ENCODE results near the gene ANKRD44.
A peak's percentile ranks its signal among the peaks of the same experiment; 100 is the strongest.
"Not testable (repeated sequence)": the region's sequence is repeated elsewhere in the genome, so short reads cannot be mapped to it uniquely, and the experiment has no call there.

The ANKRD44 gene

DNA sequence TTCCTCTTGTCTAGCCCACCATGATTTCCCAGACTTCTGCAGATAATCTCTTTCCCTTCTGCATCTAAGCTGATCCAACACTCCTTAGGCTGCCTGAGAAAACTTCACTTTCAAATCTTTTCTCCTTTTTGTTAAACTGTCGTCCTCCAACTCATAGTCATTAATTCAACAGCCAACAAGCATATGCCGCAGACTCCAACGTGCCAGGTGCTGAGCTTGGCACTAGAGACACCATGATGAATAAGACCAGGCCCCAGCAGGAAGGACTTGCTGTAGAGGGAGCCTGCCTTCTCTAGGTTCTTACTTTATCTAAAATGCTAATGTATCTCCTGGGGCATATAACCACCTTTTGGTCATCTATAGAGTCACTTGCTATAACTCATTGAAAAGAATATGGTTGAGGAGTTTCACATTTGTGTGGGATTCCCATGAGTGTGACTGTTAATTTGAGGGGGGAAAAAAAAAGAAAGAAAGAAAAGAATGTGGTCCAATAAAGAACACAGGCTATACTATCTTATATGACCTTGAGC, 51.0 kb downstream of the ANKRD44 start:
- no peak for DNase-seq (ENCODE audit: low spot score)

DNA sequence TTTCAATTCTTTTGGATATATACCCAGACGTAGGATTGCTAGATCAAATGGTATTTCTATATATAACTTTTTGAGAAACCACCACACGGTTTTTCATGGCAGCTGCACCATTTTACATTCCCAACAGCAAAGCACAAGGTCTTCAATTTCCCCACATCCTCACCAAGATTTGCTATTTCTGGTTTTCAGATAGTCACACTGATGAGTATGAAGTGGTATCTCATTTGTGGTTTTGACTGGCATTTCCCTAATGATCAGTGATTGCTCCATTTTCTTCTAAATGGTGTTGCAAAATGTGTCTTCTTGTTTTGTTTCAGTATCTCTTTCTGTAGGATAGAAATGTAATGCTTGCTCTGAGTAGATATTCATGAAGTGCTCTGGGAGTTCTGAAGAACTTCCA, 52.0 kb downstream of the ANKRD44 start:
- peak; percentile 42 for DNase-seq (ENCODE audit: low spot score)

DNA sequence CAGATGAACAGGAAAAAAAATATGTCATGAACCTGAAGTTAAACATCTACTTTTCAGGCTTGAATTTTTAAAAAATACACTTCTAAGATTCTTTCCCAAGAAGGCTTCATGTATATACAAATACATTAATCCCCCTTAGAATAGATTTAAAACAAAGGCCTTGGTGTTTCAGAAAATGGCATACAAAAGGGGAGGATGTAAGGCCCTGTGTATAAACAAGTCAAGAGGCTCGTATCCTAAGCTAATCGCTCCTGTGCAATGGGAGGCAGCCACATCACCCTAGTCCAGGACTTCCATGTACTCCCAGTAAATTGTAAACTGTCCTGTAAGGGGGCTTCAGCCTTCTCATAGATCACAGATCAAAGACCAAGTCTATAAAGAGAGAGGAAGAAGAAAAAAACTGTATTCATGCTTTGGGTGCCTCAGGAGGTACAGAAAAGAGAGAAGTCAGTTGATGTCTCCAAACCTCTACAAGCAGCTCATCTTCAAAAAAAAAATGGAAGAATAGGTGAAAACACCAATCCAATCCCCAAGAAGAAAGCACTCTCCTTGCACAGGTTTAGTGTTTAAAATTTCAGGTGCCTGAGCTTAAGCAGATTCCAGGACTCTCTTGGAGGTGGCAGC, 53.9 kb downstream of the ANKRD44 start:
- DNase-seq (ENCODE audit: low spot score): no peak

DNA sequence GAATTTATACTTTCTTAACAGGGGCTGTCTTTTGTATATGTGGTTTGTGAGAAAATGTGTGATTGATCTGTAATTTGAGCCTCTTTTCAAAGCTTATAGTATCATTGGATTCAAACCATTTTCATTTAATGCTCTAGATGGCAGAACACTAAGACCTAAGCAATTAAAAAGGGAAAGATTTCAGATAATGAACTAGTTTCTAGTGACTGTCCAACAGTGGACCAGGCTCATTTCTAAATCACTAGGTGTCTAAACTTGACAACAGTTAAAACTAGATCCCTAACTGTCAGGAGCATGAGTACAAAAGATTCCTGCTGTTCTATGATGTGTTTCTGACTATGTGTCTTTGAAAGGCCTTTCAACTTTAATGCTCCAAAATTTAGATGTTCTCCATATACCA, 54.6 kb downstream of the ANKRD44 start:
- DNase-seq (ENCODE audit: low spot score): no peak

DNA sequence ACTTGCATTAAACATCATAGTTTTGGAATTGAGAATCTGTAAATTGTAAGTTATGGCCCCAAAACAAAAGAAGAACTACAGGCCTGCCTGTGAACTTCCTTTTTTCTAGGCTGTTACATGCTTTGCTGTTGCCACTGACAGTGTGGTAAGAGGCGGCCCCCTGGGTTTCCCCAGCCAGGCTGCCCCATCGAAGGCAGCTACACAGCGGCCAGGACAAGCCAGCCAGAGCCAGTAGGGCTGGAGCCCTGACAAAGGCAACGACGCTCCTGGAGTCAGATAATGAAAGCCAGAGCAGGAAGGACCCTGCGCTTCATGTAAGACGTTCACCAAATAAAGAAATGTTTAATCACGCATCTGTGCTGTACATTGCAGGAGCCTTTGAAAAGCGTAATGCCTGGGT, 55.0 kb downstream of the ANKRD44 start:
- DNase-seq (ENCODE audit: low spot score): peak; percentile 80

DNA sequence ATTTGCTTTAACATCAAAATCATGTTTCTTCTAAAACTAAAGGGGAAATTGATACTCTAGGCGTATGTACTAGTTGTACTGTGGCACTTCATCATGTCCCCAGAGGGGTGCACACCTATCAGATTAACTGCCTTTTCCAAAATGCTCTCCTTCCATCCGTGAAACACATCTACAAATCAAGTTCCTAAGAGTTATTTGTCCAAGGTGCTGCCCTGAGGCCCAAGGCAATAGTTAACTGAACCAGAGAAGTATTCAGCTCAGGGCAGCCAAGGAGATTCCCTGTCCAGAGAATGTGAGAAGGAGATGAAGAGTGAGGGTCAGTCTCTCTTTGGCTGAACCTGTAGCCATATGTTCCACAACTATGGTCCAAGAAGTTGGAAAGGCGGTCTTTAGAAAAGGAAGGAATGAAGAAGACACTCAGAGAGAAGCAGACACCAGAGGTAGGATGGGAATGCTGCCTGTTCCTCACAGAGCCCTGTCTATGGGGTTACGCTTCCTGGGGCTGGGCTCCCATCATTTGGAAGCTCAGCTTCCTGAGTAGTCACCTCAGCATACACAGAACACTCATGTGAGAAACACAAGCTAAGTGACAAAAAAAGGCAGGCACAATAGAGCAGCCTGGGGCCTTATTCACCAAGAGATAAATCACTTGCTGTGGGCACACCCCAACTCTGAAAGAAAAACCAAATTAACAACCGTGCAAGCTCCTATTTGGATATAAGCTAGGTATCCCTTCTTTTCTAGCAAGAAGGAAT, 55.6 kb downstream of the ANKRD44 start:
- DNase-seq (ENCODE audit: low spot score): no peak

DNA sequence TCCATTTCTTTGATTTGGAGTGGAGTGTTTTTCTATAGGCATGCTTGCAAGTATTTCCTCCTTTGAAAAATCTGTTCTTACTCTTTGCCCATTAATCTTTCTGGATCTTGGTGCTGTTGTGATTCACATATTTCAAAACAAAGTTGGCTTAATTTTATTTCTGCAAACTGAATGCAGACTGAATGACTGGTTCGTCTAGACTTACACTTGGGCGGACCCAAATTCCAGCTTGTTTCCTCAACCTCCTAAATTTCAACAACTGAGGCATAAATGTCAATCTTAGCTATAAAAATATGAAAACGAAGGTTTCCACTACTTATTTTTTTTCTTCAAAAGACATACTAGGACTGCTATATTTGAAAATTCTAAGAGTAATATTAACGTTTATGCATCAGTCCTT, 59.0 kb downstream of the ANKRD44 start:
- DNase-seq (ENCODE audit: low spot score): peak; percentile 79

DNA sequence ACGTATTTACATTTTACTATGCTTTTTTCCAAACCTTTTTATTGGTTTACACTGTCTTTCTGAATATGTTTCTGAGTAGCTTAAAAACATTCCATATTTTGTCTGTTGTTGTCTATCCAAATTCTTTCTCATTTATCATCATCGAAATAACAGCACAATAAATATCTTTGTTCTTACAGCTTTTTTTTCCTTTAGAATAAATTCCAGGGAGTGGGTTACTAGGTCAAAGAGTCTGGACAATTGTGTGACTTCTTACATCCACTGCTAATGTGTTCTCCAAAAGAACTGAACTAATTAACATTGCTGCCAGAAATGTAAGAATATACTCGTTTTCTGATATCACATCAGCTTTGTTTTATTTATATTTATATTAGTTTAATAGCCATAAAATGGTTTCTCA, 59.4 kb downstream of the ANKRD44 start:
- no peak for DNase-seq (ENCODE audit: low spot score)

DNA sequence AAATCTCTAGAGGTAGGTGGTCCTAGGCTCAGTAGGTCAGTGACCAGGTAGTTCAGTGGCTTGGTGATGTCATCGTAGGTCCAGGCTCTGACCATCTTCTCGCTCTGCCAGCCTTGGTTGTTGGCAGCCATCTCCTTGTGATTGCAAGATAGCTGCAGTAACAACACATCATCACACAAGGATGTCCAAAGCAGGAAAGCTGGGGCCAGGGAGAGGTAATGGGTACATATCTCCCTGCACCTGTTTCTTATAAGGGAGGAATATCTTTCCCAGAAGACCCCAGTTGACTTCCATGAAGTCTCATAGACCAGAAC, 60.5 kb downstream of the ANKRD44 start:
- DNase-seq (ENCODE audit: low spot score): no peak

DNA sequence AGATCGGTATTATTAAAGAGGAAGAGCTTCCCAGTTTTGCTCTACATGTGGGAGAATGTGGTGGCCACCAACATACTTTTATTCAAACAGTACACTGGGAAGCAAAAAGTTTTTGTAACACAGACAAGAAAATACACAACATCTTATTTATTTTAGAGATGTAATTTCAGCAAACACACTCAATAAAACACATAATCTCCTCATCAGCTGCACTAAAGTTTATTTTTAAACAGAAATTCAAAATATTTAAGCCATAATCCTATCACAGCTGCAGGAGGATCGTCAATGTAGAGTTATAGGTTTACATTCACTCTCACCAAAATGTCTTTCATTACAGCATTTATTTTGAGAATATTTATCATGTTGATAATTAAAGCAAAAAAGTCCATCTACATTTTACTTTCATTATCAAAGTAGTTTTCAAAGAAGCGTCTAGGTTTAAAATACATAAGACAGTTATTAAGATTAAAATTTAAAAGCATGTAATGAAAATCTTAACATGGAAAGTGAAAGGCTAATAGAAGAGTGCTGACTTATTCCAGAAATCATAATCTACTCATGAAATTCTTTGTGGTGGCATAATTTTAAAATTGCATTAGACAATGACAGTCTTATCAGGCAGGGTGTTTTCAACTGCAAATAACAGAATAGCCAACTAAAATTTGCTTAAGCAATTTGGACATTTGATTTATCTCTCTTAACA, 61.0 kb downstream of the ANKRD44 start:
- no peak for DNase-seq (ENCODE audit: low spot score)

DNA sequence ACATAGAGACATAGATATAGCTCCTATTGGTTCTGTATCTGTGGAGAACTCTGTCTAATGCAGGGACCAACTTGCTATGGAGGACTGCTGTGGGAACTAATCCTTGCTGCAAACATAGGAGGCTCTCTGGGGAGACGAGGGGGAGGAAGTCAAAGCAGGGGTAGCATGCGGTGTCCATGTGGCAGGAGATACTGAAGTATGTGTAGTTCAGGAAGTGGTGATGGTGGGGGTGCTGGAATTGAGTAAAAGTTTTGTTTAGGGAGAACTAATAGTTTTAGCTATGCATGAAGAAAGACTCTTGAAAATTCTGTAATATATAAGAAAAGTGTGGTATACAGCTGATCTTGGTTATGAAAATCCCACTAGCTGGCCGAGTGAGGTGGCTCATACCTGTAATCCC, 62.0 kb downstream of the ANKRD44 start:
- peak; percentile 41 for DNase-seq (ENCODE audit: low spot score)

DNA sequence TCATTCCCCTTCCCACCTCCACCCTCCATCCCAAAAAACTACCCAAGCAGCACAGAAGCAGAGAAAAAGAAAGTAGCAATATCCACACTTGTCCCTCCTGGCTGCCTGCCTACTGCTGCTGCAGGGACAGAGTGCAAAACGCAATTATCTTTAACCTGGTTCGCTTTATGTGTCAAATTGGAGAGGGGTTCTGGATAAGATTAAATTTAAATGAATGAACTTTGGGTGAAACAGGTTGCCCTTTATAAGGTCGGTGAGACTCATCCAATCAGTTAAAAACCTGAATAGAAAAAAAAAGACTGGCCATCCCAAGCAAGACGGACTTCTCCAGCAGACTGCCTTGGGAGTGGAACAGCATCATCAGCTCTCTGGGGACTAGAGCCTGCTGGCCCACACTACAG, 62.6 kb downstream of the ANKRD44 start:
- DNase-seq (ENCODE audit: low spot score): no peak

DNA sequence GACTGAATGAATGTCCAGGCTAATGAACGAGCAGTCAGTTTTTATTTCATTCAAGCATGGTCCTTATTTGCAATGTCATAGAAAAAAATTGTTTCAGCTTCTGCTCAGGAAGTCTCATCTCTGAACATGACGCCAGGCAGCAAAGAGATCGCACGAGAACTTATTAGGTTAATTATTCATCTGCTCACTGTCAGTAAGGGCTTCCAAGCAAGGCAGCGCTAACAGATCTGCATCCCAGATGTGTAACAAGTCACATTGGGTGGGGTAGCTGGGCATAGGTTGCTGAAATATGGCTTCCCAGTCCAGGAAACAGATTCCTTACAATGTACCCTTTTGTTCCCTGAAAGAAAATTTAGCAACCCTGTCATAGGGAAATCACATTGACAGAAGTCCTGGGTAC, 63.5 kb downstream of the ANKRD44 start:
- peak; percentile 20 for DNase-seq (ENCODE audit: low spot score)

DNA sequence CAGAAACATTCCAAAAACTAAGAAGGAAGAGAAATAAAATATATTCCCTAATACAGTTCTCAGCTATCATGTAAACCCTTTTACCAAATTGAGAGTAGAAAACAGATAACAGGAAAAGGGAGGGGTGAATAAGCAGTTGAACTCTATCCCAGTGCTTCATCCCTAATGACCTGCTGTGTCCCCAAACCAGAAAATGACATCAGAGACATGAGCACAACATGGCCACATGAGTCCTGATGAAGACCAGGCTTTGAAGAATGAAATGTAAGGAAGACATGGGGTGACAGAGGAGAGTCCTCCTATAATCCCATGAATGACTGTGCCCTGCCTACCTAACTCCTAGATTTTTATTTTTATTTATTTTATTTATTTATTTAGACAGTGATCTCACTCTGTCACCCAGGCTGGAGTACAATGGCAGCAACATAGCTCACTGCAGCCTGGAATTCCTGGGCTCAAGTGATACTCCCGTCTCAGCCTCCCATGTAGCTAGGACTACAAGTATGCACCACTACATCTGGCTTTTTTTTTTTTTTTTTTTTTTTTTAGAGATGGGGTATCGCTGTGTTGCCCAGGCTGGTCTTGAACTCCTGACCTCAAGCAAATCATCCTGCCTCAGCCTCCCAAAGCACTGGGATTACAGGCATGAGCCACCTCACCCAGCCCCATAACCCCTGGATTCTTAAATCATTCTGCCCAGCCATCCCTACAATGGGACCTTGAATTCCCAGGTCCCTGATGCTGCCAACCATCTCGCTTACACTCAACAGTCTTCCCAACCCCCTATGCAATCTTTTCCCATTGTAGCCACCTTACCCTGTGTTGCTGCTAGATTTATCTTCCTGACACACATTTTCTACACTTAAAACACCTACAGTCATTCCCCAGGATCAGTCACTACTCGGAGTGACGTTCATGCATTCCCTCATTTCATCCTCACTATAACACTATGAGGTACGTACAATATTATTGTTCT, 64.5 kb downstream of the ANKRD44 start:
- no peak for DNase-seq (ENCODE audit: low spot score)

DNA sequence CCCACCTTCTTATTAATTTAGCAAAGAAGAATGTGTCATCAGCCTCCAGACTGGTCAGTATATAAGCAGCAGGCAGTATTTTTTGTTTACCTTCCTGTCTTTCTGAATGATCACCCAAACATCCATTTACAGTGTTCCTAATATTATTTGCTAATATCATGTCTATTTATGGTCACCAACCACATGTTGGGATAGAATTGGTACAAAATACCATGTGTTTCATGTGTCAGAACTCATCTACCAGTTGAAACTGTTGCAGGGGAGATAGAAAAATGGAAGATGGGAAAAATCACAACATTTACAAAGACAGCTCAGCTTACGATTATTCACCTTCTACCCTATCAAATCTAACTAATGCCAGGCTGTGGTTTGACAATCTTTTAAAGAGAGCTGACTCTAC, 66.2 kb downstream of the ANKRD44 start:
- DNase-seq (ENCODE audit: low spot score): no peak

DNA sequence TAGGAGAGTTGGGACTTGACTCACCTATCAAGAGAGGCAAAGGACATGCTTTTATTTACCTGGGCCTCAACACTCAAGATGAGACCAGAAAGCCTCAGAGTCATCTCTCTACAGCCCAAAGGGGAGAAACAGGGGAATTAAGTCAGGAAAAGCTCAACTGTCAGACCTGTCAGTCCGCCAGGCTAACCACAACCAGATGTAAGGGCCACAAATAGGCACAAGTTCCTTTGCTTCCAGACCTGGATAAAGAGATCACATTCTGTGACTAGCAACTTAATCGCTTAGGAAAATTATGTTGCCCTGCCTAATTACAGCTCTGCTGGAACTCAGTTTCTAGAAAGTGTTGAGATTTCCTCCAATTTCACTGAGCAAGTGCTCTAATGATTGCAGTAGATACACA, 67.9 kb downstream of the ANKRD44 start:
- DNase-seq (ENCODE audit: low spot score): no peak

DNA sequence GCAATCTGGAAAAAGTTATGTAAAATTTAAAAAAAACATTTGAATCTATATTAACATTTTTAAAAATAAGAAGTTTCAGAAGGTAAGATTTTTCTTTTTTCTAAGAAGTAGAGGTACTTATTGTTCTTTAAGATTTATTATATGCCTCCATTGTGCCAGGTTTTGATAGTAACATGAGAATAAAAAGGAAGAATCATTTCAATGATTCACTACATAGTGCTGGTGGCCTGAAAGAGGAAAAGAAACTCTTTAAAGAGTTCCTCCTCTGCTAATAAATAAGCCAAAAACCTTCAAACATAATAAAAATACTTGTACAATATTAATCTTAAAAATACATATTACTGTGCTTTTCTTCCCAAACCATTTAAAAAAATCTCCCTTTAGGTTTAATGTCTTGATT, 69.0 kb downstream of the ANKRD44 start:
- DNase-seq (ENCODE audit: low spot score): no peak

DNA sequence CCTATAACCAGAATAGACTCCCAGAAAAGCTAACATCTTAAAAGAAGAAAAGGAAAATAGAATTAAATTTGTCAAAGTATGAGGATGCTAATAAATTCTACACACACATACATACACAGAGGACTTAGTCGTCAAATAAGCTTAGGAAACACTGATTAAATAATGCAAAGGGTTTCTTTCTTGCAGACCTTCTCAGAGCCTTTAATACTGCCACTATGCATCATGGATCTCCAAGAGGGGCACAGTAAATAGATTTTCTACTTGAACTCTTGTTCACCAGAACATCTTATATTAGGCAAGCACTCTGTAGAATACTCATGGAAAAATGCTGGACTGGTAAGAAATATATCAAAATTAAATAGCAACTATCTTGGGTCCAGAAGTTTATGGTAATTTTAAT, 69.4 kb downstream of the ANKRD44 start:
- no peak for DNase-seq (ENCODE audit: low spot score)

DNA sequence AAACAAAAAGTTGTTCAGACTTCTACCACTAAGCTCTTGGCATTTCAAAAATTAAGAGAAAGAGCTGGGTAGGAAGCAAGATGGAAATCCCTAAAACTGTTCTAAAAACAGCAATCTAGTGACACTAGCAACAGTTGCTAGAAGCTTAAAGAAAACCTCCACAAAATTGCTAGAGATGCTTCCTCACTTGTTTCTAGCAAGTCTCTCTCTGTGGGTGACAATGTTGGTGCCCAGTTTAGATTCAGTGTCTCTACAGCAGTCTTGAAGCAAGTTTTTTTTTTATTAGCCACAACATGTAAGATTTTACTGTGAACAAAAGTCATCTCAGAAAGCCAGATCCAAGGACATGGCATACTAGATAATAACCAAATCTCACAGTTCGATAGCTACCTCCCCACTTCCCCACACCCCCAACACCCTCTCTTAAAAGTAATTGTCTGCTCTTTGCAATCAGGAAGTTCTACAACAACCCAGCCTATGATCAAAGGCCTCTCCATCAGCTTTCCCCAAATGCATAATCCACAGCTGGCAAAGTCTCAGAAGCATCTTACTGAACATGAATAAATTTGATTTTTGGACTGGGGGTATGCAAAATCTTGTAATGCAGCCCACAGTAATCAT, 70.0 kb downstream of the ANKRD44 start:
- DNase-seq (ENCODE audit: low spot score): no peak

DNA sequence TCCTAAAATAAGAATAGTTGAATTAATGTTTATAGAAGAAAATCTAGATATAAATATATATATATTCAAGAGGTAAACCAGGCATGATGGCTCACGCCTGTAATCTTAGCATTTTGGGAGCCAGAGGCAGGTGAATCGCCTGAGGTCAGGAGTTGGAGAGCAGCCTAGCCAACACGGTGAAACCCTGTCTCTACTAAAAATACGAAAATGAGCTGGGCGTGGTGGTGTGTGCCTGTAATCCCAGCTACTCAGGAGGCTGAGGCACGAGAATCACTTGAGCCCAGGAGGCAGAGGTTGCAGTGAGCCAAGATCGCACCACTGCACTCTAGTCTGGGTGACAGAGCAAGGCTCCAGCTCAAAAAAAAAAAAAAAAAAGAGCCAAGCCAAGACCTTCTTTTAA, 70.6 kb downstream of the ANKRD44 start:
- not testable (repeated sequence) for DNase-seq (ENCODE audit: low spot score)

DNA sequence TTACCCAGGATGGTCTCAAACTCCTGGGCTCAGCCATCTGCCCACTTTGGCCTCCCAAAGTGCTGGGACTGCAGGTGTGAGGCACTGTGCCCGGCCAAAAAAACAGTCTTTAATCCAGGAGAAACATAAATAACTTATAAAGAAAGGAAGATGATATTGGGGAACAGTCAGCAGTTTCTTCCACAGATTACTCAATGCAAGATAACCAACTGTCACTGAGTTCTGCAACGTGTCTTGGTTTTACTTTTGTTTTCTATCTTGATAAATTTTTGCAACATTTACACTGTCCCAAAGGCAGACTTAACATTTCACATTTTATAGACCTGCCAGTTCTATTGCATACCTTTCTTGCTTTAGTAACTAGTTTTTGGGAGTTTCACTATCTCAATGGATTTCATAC, 71.1 kb downstream of the ANKRD44 start:
- peak; percentile 7 for DNase-seq (ENCODE audit: low spot score)

DNA sequence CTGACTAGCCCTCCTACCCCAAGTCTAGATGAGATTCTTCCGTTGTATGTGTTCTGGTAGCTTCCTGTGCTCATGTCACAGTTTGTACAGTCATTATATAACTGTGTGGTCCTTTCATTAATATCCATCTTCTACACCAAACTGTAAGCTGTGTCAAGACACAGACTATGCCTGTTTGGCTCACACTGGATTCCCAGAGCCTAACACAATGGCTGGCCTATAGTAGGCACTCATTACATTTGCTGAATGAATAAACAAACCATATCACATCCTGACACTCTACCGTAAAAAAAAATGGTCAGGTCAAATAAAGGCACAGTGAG, 72.6 kb downstream of the ANKRD44 start:
- no peak for DNase-seq (ENCODE audit: low spot score)
